GM18505 (cell line): ENCODE data around the gene COL18A1.

Experiments
- ATAC-seq: cut with Tn5 transposase; IDR thresholded peaks from one replicate; pipeline ENCODE4 v1.9.1; 2021; ENCODE audit not compliant: unreplicated experiment
- POLR2A ChIP-seq: IDR thresholded peaks from 4 replicates; pipeline ENCODE4 v1.6.1; 2011; ENCODE audit warnings: borderline replicate concordance; ENCODE audit not compliant: insufficient read depth, insufficient read length; ENCODE audit errors: extremely low read depth

The COL18A1 gene

DNA sequence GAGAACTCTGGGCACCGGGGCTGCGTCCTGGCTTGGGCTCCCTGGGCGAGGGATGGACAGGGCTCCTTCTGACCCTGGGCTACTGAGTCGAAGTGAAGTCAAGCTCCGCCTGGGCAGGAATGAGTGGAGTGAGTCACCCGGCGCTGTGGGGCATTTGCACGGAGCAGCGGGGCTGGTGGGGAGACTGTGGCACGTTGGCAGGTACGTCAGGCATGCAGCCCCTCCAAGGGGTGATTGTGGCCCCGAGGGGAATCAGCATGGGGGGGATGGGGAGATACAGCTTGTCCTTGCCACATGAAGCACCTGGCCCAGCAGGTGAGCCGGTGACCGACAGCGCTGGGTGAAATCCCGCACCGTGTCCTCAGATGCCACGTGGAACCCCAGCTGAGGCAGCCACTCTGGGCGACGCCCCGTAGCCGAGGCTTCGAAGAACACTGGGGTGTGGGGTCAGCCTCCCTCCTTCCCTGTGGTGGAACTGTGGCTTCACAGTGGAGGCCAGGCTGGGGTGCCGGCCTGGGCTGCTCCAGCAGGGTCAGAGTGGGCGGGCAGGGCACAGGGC is 62.3 kb downstream of the COL18A1 start:
- no peak for ATAC-seq
- no peak for TF ChIP-seq POLR2A

DNA sequence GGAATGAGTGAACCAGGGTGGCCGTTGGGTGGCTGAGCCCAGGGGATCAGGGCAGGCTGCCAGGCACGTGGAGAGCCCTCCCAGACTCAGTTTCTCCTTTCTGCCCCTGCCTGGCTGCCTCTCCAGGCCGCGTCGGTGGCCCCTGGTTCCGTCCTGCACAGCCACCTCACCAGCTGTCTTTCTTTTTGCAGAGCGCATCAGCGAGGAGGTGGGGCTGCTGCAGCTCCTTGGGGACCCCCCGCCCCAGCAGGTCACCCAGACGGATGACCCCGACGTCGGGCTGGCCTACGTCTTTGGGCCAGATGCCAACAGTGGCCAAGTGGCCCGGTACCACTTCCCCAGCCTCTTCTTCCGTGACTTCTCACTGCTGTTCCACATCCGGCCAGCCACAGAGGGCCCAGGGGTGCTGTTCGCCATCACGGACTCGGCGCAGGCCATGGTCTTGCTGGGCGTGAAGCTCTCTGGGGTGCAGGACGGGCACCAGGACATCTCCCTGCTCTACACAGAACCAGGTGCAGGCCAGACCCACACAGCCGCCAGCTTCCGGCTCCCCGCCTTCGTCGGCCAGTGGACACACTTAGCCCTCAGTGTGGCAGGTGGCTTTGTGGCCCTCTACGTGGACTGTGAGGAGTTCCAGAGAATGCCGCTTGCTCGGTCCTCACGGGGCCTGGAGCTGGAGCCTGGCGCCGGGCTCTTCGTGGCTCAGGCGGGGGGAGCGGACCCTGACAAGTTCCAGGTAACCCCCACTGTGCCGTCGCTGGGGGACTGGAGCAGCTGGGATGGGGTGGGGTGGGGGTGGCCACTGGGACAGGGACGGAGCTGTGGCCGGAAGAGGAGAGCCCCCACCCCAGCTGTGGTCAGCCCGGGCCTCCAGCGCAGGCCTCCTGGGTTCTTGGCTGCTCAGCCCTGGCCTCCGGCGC is 63.3 kb downstream of the COL18A1 start:
- no peak for TF ChIP-seq POLR2A
- ATAC-seq = no peak

DNA sequence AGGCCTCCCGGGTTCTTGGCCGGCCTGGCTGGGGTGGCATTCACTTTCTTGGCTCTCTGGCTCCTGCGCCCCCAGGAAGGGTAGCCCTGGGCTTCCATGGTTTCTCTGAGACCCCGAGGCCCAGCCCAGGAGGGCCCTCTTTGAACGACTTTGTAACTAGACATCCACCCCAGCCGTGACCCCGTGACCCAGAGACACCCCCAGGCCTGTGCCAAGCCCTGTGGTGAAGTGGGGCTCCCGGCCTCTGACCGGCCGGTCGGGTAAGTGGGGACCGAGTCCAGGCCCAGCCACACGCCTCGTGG is 64.0 kb downstream of the COL18A1 start:
- no peak for TF ChIP-seq POLR2A
- no peak for ATAC-seq

DNA sequence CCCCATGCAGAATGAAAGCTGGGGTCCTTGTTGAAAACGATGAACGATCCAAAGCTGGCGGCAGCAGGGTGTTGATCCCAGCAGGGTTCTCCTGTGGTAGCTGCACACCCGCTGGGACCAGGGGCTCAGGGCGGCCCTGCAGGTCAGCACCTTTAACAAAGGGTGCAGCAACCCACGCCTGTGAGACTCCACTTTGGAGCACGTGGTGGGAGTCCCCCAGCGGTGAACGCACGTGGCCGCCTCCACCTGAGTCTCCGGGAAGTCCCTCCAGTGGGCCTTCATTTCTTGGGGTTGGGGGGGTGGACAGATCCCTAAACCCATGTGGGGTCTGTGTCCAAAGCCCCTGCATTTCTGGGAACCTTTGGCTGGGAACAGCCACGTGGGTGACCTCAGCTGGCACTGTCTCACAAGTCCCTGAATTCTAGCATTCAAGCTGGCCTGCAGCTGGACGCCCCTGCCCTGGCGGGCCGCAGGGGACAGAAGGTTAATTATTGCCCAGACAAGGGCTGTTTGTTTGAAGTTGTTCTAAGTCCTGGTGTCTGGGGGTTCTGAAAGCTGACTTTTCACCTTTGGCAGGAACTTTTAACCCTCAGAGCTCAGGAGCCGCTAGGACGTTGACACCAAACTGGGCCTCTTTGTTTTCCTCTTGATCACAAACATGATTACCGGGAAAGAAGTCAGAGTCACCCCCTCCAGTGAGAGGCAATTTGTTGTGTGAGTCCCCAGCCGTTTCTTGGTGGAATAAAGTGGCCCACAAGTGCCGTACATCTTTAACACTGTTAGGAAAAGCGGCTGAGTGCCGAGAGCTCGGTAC is 64.5 kb downstream of the COL18A1 start:
- ATAC-seq = no peak
- TF ChIP-seq POLR2A = no peak

DNA sequence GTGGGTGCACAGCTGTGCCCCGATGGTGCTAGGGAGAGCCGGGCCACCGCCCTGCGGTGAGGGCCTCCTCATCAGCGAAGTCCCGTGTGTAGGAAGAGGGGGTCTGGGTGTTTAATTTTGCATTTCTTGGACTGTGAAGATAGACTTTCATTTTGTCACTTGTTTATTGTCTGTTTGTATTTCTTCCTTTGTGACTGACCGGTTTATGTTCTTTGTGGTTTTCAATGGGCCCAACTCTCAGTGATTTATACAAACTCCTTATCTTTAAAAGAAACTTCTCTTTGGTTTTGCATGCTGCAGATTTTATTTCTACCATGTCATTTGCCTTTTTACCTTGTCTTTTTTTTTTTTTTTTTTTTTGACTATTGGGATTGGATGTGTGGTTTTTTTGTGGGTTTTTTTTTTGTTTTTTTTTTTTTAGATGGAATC is 65.1 kb downstream of the COL18A1 start:
- ATAC-seq = no peak
- no peak for TF ChIP-seq POLR2A

DNA sequence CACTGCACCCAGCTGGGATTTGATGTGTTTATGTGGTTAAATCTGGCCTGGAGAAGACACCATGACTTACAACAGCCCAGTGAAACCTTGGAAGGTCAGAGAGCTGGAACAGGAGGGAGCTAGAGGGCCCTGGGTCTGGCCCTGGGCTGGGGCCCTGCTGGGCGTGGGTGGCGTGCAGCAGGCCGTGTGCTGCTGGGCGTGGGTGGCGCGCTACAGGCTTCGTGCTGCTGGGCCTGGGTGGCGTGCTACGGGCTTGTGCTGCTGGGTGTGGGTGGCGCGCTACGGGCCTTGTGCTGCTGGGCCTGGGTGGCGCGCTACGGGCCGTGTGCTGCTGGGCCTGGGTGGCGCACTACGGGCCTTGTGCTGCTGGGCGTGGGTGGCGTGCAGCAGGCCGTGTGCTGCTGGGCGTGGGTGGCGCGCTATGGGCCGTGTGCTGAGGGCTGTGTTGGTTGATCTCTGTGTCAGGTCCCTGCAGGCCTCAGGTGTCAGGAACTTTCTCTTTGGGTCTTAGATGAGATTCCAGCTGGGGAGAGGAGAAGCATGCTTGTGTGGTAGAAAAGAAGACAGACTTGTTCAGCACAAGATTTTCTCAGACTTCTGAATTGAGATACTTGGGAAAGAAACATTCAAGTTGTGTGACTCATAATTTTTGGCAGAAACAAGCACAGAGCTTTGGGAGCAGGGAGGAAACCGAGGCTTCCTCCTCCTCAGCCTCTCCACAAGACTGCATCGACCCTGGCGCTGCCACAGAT is 66.0 kb downstream of the COL18A1 start:
- no peak for TF ChIP-seq POLR2A
- no peak for ATAC-seq

DNA sequence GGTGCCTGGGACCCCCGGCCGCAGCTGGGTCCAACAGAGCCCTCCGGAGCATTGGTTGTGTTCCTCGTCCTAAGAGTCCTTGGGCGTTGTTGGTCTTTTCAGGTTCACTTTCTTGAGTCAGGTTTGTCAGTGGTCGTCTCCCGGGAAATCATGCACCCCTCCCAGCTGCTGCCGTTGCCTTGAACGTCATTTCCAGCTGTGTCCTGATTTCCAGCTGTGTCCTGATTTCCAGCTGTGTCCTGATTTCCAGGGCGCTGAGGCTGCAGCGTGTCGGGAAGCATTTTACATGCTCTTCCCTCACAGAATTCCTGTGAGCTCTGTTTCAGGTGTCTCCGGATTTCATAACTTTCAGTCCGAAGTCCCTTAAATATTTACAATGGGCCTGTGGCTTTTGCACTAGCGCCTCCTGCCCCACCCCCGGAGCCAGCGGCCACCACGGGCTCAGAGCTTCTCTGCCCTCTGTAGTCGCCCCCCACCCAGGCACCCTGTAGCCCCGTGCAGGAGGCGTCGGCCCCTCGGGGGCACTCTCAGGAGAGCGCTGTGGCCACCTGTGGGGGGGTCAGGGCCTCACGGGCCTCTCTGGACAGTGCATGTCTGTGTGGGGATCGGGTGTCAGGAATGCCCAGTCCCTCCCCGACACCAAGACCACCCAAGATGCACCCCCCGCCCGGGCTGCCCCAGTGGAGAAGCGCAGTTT is 66.7 kb downstream of the COL18A1 start:
- ATAC-seq = no peak
- TF ChIP-seq POLR2A = no peak

DNA sequence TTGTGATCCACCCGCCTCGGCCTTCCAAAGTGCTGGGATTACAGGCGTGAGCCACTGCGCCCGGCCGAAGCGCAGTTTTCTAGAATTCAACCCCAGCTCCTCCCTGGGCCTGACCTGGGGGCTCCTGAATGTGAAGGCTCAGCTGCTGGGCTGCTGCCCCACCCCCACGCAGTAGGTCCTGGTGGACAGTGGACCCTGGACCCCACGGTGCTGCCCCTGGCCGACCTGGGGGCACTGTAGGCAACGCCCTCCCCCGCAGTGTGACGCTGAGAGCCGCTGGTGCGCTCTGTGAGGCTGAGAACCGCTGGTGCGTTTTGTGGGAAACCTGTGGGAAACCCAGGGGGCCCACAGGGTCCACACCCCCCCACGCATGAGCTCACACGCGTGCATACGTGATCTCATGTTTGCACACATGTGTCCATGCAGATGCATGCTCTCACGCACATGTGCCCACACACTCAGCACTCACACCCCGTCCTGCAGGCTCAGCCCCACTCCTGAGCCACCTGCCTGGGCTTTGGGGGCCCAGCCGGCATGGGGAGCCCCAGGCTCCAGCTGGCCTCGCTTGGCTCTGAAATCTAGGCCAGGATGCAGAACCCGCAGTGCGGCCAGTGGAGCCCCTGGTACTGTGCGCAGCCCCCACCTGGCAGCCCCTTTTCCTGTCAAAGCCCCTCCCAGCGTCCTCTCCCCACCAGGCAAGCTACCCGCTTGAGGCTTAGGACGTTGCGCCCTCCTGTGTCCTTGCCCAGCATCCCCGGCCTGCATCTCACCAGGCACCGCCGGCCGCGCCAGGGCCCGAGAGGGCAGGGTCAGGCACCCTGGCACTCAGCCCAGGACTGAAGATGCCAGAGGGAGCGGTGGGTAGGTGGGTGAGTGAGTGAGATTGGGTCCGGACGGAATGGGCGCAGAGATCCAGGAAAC is 67.7 kb downstream of the COL18A1 start:
- no peak for TF ChIP-seq POLR2A
- ATAC-seq = no peak

DNA sequence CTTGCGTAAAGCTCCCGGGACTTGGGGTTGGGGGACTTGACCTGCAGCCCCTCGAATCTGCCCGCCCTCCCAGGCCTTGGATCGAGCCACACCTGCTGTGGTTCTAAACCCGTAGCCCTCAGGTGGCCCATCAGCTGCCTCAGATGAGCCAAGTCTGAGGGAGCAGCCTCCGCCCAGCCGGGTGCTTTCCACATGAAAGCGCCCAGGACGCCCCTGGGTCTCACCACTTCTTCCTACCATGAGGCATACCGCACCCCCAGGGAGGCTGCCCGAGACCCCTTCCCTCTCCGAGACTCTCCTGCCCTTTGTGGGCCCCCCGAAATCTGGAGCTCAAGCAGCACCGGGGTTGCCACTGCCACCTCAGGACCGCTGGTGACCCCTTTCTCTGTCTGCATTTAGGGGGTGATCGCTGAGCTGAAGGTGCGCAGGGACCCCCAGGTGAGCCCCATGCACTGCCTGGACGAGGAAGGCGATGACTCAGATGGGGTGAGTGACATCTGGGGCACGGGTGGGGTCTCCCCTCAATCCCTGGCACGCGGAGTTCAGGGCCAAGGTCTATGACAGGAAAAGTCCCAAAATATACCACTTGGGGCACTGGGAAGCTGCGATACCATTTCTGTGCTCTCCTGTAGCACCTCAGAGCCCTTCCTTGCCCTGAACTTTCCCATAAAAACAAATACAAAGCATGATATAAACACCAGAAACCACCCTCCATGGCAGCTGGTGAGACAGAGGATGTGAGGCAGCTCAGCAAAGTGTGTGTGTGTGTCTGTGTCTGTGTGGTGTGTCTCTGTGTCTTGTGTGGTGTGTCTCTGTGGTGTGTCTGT is 68.7 kb downstream of the COL18A1 start:
- no peak for ATAC-seq
- no peak for TF ChIP-seq POLR2A

DNA sequence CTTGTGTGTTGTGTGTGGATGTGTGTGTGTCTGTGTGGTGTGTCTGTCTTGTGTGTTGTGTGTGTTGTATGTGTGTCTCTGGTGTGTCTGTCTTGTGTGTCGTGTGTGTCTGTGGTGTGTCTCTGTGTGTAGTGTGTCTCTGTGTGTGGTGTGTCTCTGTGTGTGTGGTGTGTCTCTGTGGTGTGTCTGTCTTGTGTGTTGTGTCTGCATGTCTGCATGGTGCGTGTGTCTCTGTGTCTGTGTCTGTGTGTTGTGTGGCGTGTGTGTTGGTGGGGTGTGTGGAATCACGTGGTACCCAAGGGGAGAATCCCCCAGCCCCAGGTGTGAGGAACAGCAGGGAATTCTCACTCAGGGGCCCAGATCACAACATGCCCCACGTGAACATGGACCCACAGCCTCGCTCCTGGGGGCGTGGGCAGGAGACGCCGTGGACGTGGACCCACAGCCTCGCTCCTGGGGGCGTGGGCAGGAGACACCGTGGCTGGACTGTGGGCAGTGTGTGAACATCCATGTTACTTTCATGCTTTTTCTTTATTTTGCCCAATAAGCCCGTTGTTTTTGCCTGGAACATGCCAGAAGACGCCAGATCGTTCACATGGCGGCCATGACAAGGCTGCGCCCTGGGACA is 69.5 kb downstream of the COL18A1 start:
- TF ChIP-seq POLR2A = no peak
- ATAC-seq = no peak
